SK-N-DZ (cell line): ENCODE measurements around the gene GRIN3A.
"Not testable (repeated sequence)": the region's sequence is repeated elsewhere in the genome, so short reads cannot be mapped to it uniquely, and the experiment has no call there.

Experiments used
- DNase-seq: peaks from one replicate; pipeline ENCODE4 v3.0.0-alpha.2; 2015; ENCODE audit warnings: low spot score

Gene GRIN3A

GRCh38 chr9:101634741-101635409 is 103.6 kb downstream of the GRIN3A start:
- no peak for DNase-seq

GRCh38 chr9:101632611-101633010 is 105.8 kb downstream of the GRIN3A start:
- DNase-seq, result no peak

- DNase-seq, result no peak
Observed at GRCh38 chr9:101631892-101632291, 106.6 kb downstream of the GRIN3A start.

GRCh38 chr9:101629636-101630035 is 108.8 kb downstream of the GRIN3A start:
- no peak for DNase-seq

GRCh38 chr9:101628173-101628572 is 110.3 kb downstream of the GRIN3A start:
- DNase-seq, result no peak

- DNase-seq, result no peak
Observed at GRCh38 chr9:101626295-101626694, 112.2 kb downstream of the GRIN3A start.

GRCh38 chr9:101625876-101626275 is 112.6 kb downstream of the GRIN3A start:
- no peak for DNase-seq

GRCh38 chr9:101620452-101620851 is 118.0 kb downstream of the GRIN3A start:
- no peak for DNase-seq

GRCh38 chr9:101618698-101619097 is 119.7 kb downstream of the GRIN3A start:
- DNase-seq, result no peak

- DNase-seq, result no peak
Observed at GRCh38 chr9:101605547-101605946, 132.9 kb downstream of the GRIN3A start.

GRCh38 chr9:101604296-101604695 is 134.2 kb downstream of the GRIN3A start:
- DNase-seq, result no peak

- DNase-seq, result peak; percentile 65
Observed at GRCh38 chr9:101601904-101602765, 136.3 kb downstream of the GRIN3A start.

GRCh38 chr9:101594796-101595195 is 143.7 kb downstream of the GRIN3A start, which contains the start of gene PPP3R2:
Gene PPP3R2 (minus strand): TSS chr9:101594969. CDS start chr9:101594921, 48 bp downstream.
- no peak for DNase-seq

GRCh38 chr9:101593345-101593744 is 145.1 kb downstream of the GRIN3A start:
- DNase-seq, result no peak

- DNase-seq, result no peak
Observed at GRCh38 chr9:101592788-101593187, 145.7 kb downstream of the GRIN3A start.

GRCh38 chr9:101591787-101592446 is 146.5 kb downstream of the GRIN3A start:
- DNase-seq, result no peak

GRCh38 chr9:101590901-101591300 is 147.5 kb downstream of the GRIN3A start:
- DNase-seq, result peak; percentile 73

- not testable (repeated sequence) for DNase-seq
Observed at GRCh38 chr9:101590074-101590473, 148.4 kb downstream of the GRIN3A start.

GRCh38 chr9:101587332-101588043 is 151.0 kb downstream of the GRIN3A start:
- no peak for DNase-seq

- DNase-seq, result no peak
Observed at GRCh38 chr9:101586651-101587050, 151.8 kb downstream of the GRIN3A start.

GRCh38 chr9:101585740-101586139 is 152.7 kb downstream of the GRIN3A start:
- DNase-seq, result no peak

- DNase-seq, result no peak
Observed at GRCh38 chr9:101582553-101582952, 155.9 kb downstream of the GRIN3A start.
